ENCODE measurements around the gene OSER1.
"Not testable (repeated sequence)": the region's sequence is repeated elsewhere in the genome, so short reads cannot be mapped to it uniquely, and the experiment has no call there.

Gene OSER1

DNA sequence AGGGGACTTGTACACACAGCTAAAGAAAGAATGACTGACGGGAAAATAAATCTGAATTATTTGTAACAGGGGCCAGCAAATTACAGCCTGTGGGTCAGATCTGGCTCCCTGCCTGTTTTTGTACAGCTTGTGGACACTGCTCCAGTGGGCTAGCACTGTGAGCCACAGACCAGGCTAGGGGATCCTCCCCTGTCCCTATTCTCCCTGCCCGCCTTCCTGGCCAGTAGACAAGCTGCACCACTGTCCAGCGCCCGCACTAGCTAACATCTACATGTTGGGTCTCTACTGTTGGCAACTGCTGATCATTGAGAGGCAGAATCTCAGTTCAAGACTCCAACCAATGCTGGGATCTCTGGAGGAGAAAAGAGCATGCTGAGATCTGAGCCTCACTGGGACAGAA lies 10.7 kb downstream of the OSER1 start:
- DNase-seq = no peak

DNA sequence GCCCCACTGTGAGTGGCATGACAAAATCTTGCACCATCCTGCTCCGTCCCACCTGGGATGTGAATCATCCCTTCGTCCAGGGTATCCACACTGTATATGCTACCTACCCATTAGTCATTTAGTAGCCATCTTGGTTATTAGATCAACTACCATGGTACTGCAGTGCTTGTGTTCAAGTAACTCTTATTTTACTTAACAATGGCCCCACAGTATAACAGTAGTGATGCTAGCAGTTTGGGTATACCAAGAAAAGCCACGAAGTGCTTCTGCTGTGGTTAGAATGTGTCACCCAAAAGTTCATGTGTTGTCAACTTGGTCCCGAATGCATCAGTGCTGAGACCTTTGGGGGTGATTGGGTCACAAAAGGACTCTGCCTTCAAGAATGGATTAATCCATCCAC lies 11.7 kb downstream of the OSER1 start:
- no peak for DNase-seq

DNA sequence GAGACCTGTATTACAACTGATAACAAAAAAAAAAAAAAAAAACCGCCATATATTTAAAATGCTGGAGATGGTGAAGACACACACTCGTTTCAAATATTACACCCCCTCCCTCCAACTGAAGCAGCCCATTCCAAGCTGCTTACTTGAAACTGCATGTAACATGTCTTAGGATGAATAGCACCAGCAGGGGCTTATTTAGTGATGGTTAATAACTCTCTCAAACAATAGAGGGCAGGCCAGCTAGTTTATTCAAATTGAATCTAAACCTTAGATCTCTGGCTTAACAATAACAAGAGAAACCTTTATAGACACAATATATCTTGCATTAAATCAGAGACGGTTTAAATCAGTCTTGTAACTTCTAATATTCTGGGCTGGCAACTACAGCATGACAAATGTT lies 14.3 kb downstream of the OSER1 start:
- no peak for DNase-seq

DNA sequence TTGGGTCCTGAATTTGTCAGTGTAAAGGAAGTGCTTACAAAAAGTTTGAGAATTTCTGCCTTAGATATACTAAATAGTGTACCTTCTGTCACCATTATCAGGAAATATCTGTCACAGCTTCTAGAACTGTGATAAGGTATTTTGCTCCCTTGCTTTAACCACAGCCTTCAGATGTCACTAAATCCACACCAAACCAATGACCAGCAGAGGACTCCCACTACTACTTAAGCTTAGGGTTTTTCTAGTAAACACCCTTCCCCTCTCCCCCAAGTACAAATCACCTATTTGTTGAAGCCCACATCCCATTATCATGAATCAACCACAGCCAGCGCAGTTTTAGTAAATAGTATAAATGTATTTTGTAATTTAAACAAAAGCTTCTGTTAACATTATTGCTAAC lies 15.0 kb downstream of the OSER1 start:
- DNase-seq = no peak

DNA sequence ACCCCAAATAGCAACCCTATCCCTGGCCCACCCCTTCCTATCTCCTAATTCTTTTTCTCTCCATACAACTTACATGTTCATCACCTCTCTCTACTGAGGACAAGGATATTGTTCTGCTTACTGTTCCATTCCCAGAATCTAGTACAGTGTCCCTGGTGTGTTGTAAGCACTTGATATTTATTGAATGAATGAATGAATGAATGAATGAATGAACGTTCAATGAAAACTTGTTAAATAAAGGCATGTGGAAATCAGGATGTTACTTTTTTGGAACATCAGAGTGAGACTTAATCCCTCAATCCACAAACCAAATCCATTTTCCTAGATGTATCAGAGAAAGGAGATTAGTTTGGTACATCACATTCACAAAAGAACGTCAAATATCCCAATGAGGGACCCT lies 16.8 kb downstream of the OSER1 start:
- DNase-seq = no peak

DNA sequence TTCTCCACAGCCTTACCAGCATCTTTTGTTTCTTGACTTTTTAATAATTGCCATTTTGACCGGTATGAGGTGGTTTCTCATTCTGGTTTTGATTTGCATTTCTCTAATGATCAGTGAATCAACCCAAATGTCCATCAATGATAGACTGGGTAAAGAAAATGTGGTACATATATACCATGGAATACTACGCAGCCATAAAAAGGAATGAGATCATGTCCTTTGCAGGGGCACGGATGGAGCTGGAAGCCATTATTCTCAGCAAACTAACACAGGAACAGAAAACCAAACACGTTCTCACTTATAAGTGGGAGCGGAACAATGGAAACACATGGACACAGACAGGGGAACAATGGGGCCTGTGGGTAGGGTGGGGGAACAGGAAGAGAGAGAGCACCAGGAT lies 18.9 kb downstream of the OSER1 start:
- not testable (repeated sequence) for DNase-seq

DNA sequence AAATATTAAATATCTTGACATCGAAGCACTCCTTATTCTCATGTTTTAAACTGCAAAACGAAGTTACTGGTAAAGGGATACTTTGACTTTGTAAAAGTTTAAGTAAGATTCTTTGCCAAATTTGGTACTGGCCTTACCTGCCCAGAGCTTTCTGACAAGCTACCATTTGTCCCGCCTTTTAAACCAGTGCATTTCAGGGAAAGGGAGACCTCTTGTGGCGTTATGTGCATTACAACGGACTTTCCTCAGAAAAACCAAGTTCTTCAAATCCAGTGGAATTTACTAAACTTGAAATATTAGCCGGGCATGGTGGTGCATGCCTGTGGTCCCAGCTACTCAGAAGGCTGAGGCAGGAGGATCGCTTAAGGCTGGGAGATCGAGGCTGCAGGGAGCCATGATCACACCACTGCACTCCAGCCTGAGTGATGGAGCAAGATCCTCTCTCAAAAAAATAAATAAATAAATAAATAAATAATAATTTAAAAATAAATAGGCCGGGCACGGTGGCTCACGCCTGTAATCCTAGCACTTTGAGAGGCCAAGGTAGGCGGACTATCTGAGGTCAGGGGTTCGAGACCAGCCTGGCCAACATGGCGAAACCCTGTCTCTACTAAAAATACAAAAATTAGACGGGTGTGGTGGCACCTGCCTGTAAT lies 20.2 kb downstream of the OSER1 start:
- DNase-seq = not testable (repeated sequence)

DNA sequence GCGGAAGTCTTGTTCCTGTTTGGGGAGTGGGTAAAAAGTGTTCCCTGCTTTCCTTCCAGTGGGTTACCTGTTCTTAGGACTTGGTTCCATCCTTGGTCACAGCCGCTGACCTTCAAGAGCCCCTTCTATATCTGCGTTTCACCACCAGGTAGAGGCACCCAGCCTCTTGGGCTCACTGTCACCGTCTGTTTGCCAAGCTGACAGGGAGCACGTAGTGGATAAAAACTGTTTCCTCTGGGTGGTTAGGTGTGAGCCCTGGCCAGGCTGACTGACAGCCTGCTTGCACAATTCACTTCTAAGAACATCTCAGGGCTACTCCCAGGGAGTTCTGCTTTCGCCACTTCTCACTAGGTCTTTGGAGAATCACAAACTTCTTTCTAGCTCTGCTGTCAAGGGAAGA lies 21.8 kb downstream of the OSER1 start:
- DNase-seq = no peak

DNA sequence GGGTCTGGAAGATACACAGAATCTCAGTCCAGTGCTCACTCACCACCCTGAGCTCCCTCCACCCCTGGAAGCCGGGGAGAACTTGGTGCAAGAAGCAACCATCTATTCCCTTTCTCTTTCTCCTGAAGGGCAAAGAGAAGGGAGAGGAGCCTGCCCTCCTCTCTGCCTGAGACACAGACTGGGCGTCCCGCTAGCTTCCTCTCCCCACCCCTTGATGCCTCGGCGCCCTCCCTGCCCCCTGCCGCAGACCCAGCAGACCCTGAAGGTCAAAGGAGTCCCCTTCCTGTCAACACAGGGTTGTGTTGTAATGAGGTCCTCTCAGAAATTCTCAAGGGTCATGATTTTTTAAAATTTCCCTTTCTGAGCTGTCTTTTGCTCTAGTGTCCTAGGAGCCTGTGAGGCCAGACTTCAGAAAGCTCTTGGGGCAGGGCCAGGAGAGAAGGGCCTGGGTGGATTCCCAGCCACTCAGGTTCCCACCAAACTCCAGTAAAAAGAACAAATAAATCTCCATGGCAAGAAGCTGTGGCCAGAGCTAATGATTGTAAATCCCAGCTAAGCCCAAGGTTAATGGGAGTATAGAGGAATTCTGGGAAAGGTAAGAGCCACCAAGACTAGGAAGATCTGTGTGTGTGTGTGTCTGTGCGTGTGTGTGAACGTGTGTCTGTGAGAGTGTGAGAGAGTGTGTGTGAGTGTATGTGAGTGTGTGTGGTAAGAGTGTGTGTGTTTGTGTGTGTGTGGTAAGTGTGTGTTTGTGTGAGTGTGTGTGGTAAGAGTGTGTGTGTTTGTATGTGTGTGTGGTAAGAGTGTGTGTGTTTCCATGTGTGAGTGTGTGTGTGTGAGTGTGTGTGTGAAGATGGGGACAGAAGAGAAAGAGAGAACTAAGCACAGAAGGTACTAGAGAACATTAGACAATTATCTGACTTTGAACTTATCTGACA lies 22.5 kb downstream of the OSER1 start:
- no peak for DNase-seq

DNA sequence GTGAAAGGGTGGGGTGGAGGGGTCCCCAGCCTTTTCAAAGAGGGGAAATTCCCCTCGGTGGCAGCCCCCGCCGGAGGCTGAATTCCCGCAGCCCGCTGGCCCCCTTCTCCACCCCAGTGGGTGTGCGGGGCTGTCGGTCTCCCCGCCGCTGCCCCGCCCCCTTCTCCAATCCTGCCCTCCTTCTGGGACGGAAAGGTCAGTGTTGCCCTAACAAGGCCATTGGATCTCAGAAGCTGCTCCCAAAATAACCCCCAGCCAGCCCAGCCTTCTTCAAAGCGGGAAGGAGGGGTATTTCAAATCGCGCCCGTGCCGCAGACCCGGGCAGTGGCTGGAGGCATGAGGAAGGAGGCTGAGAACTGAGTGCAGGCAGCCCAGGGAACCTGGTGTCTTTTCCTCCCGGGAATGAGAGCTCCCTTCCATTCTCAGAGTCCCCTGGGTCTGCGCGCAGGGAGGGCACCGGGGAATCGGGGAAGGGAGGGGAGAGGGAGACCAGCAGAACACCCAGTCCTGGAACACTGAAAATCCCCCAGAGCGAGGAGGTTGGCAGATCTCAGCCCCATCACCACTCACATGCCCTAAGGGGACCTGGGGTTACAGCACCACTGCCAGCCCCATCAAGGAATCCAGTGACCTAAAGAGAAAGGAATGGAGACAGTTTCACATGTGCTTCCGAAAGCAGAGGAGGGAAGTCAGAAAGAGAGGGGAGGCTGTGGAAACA lies 23.4 kb downstream of the OSER1 start, which contains the start of gene JPH2:
Gene JPH2, minus strand, starts transcription at position 135 of the 718 bp plus-strand sequence. CDS start 483 bp downstream, outside the sequence.
- no peak for DNase-seq

DNA sequence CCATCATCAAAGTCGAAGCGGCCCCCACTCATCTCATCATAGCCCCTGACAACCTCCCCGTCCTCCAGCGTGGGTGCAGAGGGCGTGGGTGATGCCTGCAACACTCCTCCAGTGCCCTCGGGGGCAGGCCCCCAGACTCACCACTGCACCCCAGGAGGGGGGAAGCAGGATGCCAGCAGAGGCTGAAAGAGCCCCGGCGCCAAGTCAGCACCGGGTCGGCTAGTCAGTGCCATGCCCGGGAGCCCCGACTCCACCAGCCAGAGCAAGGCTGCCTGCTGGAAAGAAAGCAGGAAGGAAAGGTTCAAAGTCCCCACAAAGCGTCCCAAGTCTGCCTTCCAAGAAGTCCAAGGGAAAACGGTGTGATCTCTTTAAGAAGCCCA lies 23.9 kb downstream of the OSER1 start:
- DNase-seq = no peak

DNA sequence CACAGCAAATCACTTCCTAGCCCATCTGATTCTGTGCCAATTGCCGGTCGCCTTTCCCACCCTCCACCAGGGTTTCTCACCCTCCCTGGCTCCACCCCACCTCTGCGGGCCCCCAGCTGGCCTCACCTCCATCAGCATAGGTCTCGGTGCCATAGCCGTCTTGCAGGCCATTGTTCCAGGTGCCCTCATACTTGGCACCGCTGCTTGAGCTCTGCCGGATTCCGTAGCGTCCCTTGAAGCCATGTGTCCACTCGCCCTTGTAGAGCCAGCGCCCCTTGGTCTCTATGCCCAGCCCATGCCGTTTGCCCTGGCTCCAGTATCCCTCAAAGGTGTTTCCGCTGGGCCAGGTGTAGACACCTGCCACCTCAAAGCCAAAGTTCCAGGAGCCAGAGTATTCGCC lies 24.4 kb downstream of the OSER1 start:
- DNase-seq = no peak

DNA sequence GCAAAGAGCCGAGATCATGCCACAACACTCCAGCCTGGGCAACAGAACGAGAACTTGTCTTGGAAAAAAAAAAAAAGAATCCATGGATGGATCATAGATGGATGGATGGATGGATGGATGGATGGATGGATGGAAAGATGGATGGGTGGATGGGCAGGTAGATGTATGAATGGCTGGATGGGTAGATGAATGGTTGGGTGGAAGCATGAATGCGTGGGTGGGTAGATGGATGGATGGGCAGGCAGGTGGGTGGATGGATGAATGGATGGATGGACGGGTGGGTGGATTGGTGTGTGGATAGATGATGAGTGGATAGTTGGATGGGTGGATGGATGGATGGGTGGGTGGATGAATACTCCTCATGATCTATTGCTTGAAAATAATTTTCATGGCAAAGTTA lies 25.0 kb downstream of the OSER1 start:
- DNase-seq = no peak

DNA sequence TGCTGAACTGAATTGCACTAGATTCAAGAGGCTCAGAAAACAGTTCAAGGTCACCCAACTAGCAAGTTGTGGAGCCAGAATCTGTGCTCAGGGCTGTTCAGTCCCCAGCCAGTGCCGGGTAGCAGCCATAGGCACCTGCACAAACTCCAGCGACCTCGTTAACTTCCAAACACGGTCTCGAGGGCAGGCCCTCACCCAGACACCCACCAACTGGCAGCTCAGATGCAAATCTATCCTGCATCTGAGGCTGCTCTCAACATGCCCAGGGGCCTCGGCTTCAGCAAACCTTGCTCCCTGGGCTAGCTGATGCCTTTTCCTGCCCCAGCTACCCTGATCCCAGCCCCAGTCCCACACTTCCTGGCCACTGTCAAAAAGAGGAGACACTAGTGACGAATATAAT lies 27.3 kb downstream of the OSER1 start:
- DNase-seq = no peak

DNA sequence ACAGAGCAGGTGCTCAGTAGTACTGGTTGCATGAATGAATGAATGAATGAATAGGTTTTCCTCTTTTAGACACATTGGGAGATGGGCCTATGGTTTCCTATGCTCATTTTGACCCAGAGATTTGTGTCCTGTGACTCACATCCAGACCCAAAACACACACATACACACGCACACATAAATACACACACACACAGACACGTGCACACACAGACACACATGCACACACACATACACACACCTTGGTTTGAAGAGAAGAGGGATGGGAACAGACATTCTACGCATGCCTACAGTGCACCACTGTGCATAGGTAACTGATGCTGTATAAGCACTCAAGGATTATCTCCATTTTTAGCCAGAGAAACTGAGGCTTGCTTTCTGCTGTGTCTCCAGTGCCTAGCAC lies 27.7 kb downstream of the OSER1 start:
- DNase-seq = no peak

DNA sequence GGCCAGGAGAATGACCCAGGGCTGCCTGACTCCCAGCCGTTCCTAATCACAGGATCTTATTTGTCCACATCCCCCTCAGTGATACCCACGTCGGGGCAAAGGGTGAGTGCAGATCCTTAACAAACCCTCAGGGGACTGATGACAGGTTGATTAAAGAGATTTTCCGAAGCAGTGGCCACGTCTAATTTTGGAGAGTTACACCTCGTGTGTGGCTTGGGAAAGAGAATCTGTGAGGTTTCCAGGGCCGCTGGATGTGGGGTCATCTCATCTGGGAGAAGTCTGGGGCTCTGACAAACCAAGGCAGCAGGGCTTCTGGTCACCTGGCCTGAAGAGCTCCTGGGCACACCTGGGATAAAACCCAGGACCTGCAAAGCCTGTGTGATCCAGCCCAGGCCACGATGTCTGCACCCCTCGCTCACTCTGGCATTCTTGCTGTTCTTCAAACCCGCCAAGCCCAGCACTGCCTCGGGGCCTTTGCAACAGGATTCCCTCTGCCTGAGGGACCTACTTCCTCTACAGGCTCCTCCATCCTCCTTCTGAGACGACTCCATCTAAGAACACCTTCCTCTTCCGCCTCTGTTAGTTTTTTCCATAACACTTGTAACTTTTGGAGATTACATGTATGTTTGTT lies 28.3 kb downstream of the OSER1 start:
- DNase-seq = no peak

DNA sequence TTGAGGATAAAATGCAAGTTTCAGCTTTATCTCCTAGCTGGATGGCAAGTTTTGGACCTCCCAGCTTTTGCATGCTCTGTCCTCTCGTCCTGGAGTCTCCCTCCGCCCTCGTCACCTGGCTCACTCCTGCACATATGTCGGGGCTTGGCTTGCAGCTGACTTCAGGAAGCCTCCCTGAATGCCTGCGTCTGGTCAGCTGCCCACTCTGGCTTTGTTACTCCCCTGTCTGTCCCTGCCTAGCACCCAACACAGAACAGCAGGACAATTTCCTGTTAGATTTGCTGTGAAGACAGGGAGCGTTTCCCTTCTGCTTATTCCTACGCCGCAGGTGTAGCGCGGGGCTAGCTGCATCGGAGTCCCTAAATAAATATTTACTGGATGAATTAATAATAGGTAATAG lies 29.0 kb downstream of the OSER1 start:
- DNase-seq = no peak

DNA sequence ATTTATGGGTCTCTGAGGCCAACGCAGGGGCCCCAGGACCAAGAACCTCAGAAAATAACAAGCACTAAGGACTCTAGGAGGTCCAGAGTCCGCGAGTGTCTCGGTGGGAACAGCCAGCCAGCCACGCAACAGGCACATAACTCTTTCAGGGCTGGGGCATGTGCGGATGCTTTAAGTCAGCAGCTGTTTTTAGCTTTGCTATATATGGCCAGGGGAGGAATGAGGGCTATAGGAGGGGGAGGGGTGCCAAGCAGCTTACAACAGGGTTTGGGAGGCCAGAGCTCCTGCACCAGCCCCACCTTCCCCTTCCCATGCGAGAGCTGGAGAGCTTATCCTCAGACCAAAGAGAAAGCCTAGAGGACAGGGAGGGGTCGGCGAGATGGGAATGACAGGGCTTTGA lies 29.8 kb downstream of the OSER1 start:
- no peak for DNase-seq

DNA sequence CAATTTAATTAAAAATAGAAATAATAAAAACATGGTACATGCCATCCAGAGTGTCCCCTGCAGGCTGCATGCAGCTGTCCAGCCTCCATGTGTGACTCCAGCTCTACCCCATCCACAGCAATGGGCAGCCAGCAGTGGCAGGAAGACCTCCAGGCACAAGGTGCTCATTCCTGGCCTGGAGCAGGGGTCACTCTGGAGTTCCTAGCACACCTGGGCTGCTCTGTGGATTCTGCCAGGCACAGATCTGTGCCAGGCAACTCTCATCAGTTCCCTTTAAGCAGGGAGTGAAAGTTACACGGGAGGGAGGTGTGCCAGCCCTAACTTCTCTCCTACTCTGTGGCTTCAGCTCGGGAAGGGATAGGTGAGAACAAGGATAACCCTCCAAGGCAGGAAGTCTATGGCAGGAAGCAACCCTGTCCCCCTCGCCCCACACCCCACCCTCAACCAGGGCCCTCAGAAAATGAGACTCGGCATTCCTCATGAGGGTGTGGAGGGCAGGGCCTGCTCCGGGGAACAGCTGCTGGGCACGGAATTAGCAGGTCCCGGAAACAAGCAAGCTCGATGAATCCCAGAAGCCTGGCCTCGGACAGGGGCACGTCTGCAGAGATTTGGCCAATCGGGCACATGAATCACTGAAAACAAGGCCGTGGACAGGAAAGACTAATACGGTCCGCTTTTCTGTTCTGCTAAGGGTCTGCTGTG lies 33.6 kb downstream of the OSER1 start:
- DNase-seq = no peak

DNA sequence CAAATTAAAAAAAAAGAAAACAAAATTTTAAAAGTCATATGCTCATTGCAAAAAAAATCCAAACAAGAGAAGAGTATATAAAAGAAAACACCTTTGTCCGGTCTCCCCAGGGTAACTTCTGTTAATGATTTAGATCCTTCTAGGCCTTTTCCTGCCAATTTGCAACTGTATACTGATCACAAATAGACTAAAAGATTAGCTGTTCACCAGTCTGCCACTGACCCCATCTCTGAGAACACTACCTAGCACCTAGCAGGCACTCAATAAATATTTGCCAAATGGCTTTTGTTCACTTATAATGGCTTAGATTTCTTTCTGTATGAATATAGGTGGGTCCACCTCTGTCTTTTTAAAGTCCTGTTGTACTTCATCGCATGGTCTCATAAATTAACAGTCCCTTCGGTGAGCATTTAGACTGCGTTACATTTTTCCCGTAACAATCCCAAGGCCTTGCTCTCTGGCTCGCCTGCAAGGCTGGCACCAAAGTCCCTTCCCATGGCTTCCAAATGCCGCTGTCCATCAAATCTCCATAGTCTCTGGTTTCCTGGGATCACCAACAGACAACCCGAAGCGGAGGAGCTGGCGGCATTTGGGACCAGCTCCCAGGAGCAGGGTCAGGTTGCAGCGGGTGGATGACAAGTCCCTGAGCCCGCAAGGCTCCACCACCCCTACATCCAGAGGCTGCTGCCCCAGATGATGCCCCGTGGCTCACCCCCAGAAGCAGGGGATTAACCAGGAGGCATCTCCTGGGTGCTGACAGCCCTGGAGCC lies 35.4 kb downstream of the OSER1 start:
- DNase-seq = no peak

DNA sequence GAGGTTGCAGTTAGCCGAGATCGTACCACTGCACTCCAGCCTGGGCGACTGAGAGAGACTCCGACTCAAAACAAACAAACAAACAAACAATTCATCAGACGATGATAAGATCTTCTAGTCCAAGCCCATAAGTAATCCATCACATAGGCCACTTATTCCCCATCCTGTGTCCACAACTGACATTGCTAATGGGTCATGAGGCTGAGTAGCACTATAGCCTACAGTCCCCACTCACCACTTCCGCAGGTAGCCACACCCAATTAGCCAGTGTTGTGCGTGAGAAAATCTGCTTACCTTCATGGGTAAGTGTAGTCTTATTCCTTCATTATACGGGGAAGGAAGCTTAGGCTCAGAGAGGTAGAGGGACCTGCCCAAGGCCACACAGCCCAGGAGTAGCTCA lies 36.7 kb downstream of the OSER1 start:
- DNase-seq = no peak

DNA sequence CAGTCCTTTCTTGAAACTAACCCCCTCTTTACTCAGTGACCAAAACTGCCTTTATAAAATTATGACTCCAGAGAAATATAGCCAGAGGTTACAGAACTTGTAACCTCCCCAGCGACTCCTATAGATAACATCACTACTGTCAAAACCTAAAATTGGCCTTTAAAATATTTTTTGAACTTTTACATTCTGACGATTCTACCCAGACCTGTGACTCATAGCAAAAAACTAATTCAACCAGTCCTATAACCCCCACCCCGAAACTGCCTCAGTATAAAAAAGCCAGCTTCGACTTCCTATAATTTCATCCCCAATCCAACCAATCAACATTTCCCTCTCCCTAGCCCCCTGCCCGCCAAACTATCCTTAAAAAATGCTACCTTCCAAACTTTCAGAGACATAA lies 37.5 kb downstream of the OSER1 start:
- no peak for DNase-seq
